ENCODE results near the gene LHX1.

DNA sequence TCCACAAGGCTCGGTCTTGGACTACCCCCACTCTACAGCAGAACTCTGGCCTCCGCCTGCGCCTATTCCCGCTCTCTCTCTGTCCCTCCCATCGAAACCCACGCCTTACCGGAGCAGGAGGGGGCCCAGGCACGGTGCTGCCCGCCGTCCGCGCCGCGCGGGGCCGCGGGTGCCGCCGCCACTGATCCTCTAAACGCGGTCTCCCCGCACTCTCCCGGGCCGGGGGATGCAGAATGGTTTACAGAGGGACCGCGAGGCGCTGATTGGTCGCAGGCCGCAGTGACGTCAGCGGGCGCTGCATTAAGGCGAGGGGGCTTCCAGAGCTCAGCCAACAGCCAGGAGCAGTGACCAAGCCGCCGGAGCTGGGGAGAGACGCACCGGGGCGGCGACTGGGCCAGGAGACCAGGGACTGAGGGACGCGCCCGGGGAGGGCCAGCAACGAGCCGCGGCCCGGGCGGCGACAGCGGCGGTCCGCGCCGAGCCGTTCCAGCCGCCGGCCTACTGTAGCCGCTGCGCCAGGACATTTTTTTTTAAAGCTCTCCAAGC, 747 bp upstream of the LHX1 start:
- TF ChIP-seq, protein P1, sequence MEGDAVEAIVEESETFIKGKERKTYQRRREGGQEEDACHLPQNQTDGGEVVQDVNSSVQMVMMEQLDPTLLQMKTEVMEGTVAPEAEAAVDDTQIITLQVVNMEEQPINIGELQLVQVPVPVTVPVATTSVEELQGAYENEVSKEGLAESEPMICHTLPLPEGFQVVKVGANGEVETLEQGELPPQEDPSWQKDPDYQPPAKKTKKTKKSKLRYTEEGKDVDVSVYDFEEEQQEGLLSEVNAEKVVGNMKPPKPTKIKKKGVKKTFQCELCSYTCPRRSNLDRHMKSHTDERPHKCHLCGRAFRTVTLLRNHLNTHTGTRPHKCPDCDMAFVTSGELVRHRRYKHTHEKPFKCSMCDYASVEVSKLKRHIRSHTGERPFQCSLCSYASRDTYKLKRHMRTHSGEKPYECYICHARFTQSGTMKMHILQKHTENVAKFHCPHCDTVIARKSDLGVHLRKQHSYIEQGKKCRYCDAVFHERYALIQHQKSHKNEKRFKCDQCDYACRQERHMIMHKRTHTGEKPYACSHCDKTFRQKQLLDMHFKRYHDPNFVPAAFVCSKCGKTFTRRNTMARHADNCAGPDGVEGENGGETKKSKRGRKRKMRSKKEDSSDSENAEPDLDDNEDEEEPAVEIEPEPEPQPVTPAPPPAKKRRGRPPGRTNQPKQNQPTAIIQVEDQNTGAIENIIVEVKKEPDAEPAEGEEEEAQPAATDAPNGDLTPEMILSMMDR (IDR thresholded peaks at IDR 0.05; ENCODE audit: low read depth, low read length, missing input control) = no peak
- TF ChIP-seq, protein P2, sequence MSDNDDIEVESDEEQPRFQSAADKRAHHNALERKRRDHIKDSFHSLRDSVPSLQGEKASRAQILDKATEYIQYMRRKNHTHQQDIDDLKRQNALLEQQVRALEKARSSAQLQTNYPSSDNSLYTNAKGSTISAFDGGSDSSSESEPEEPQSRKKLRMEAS (IDR thresholded peaks at IDR 0.05) = no peak
- no peak for TF ChIP-seq TAF1 (conservative IDR thresholded peaks at IDR 0.05)
- TF ChIP-seq, protein P3, sequence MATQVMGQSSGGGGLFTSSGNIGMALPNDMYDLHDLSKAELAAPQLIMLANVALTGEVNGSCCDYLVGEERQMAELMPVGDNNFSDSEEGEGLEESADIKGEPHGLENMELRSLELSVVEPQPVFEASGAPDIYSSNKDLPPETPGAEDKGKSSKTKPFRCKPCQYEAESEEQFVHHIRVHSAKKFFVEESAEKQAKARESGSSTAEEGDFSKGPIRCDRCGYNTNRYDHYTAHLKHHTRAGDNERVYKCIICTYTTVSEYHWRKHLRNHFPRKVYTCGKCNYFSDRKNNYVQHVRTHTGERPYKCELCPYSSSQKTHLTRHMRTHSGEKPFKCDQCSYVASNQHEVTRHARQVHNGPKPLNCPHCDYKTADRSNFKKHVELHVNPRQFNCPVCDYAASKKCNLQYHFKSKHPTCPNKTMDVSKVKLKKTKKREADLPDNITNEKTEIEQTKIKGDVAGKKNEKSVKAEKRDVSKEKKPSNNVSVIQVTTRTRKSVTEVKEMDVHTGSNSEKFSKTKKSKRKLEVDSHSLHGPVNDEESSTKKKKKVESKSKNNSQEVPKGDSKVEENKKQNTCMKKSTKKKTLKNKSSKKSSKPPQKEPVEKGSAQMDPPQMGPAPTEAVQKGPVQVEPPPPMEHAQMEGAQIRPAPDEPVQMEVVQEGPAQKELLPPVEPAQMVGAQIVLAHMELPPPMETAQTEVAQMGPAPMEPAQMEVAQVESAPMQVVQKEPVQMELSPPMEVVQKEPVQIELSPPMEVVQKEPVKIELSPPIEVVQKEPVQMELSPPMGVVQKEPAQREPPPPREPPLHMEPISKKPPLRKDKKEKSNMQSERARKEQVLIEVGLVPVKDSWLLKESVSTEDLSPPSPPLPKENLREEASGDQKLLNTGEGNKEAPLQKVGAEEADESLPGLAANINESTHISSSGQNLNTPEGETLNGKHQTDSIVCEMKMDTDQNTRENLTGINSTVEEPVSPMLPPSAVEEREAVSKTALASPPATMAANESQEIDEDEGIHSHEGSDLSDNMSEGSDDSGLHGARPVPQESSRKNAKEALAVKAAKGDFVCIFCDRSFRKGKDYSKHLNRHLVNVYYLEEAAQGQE (IDR thresholded peaks at IDR 0.05) = no peak
- TF ChIP-seq RAD21 (IDR thresholded peaks at IDR 0.05) = no peak
- TF ChIP-seq, protein P4, sequence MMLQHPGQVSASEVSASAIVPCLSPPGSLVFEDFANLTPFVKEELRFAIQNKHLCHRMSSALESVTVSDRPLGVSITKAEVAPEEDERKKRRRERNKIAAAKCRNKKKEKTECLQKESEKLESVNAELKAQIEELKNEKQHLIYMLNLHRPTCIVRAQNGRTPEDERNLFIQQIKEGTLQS (IDR thresholded peaks at IDR 0.05) = no peak
- TF ChIP-seq RXRA (IDR thresholded peaks at IDR 0.05) = no peak
- no peak for TF ChIP-seq YY1 (IDR thresholded peaks at IDR 0.05)
- TF ChIP-seq EGR1 (IDR thresholded peaks at IDR 0.05; ENCODE audit: low read depth in 2 of 2) = no peak
- no peak for TF ChIP-seq GABPA (IDR thresholded peaks at IDR 0.05 in 1 of 2, conservative IDR thresholded peaks at IDR 0.05 in 1 of 2)
